Karpas-422 (cell line): ENCODE results near the gene ALPG. TPM values are rescaled to one million over a fixed set of nuclear protein-coding genes. Genes with fewer than 3 reads are reported as not detected.
"Not testable (repeated sequence)": the region's sequence is repeated elsewhere in the genome, so short reads cannot be mapped to it uniquely, and the experiment has no call there.

Experiments
- DNase-seq: peaks from one replicate; pipeline ENCODE4 v3.0.0-alpha.2; 2015
- H2AFZ ChIP-seq: fragments of 200-600 bp; sonication (generic); 2 replicates; pipeline ENCODE4 v1.6.1; 2014; ENCODE audit warnings: antibody characterized with exemption, low read length, mixed read lengths
- H3K27ac ChIP-seq: fragments of 200-600 bp; sonication (generic); 2 replicates; pipeline ENCODE4 v1.5.1; 2014; ENCODE audit warnings: mild to moderate bottlenecking, low read length, moderate library complexity
- H3K27me3 ChIP-seq: fragments of 200-600 bp; sonication (generic); 2 replicates; pipeline ENCODE4 v1.6.1; 2014; ENCODE audit warnings: low read length, mixed read lengths
- H3K36me3 ChIP-seq: fragments of 200-600 bp; sonication (generic); 2 replicates; pipeline ENCODE4 v1.6.1; 2014; ENCODE audit warnings: low read length, mixed read lengths; ENCODE audit not compliant: insufficient read depth
- H3K4me1 ChIP-seq: fragments of 200-600 bp; sonication (generic); 2 replicates; pipeline ENCODE4 v1.6.1; 2014; ENCODE audit warnings: mild to moderate bottlenecking, low read length, mixed read lengths
- H3K4me2 ChIP-seq: fragments of 200-600 bp; sonication (generic); 2 replicates; pipeline ENCODE4 v1.6.1; 2014; ENCODE audit warnings: low read length, low read depth, mild to moderate bottlenecking; ENCODE audit not compliant: poor library complexity, severe bottlenecking
- H3K4me3 ChIP-seq: fragments of 200-600 bp; sonication (generic); 2 replicates; pipeline ENCODE4 v1.5.1; 2014; ENCODE audit warnings: mild to moderate bottlenecking, antibody characterized with exemption, low read length, mixed read lengths
- H3K79me2 ChIP-seq: fragments of 200-600 bp; sonication (generic); 2 replicates; pipeline ENCODE4 v1.6.1; 2014; ENCODE audit warnings: mild to moderate bottlenecking, low read length, mixed read lengths
- H3K9ac ChIP-seq: fragments of 200-600 bp; sonication (generic); 2 replicates; pipeline ENCODE4 v1.6.0; 2014; ENCODE audit warnings: low read length
- H3K9me2 ChIP-seq: fragments of 200-600 bp; sonication (generic), shearing (Covaris generic); replicated peaks from 2 replicates; pipeline ENCODE4 v1.6.0; 2014; ENCODE audit warnings: mild to moderate bottlenecking, low read length, moderate library complexity; ENCODE audit not compliant: insufficient read depth
- H3K9me3 ChIP-seq: fragments of 300-700, 200-600 bp; sonication (generic); 2 replicates; pipeline ENCODE4 v1.6.1; 2014; ENCODE audit warnings: low read length, mixed read lengths
- H4K20me1 ChIP-seq: fragments of 200-600 bp; sonication (generic); 2 replicates; pipeline ENCODE4 v1.6.1; 2014; ENCODE audit warnings: mild to moderate bottlenecking, antibody characterized with exemption, low read length, low read depth; ENCODE audit not compliant: insufficient read depth
- total RNA-seq: library from RNA; depleted of rRNA; stranded (reverse); fragments of >200 nt; shearing (Covaris generic); gene quantifications from 2 replicates; pipeline ENCODE4 v1.2.3, GENCODE V29; 2014; ENCODE audit warnings: low replicate concordance; rRNA removed

ALPG gene
- total RNA-seq, result not detected in 2 replicates

- no peak within 1 kb of the TSS for H2AFZ ChIP-seq
Measured at GRCh38 chr2:232406556-232407310, at the start of gene ALPG. TSS of gene ALPG (plus strand) at chr2:232406844. CDS start at chr2:232406895, 51 bp downstream.

GRCh38 chr2:232361646-232362045, 45.0 kb upstream of the ALPG start:
- peaks cover 7% of the 10 kb centered on the region for H3K4me1 ChIP-seq
- no peak overlapping the region for H3K4me3 ChIP-seq
- no peaks in the 10 kb centered on the region for H4K20me1 ChIP-seq
- no peaks in the 10 kb centered on the region for H3K36me3 ChIP-seq
- no peaks in the 10 kb centered on the region for H3K9me2 ChIP-seq
- no peaks in the 10 kb centered on the region for H3K79me2 ChIP-seq
- DNase-seq, result no peak
- H3K9me3 ChIP-seq, result no peaks in the 10 kb centered on the region
- no peaks in the 10 kb centered on the region for H3K27me3 ChIP-seq
- H2AFZ ChIP-seq, result no peak overlapping the region
- H3K9ac ChIP-seq, result no peak overlapping the region
- no peak overlapping the region for H3K27ac ChIP-seq
- no peak overlapping the region for H3K4me2 ChIP-seq

More at GRCh38 chr2:232406556-232407310, at the start of gene ALPG:
- Histone ChIP-seq H3K9ac (no peak within 1 kb of the TSS), H3K27me3 (no peaks in the 10 kb centered on the region), H3K9me2 (no peaks in the 10 kb centered on the region), H3K79me2 (no peaks in the 10 kb centered on the region), H3K4me2 (no peak within 1 kb of the TSS), H3K9me3 (no peaks in the 10 kb centered on the region), H3K36me3 (no peaks in the 10 kb centered on the region), H4K20me1 (no peaks in the 10 kb centered on the region), H3K27ac (no peak within 1 kb of the TSS), H3K4me3 (no peak within 1 kb of the TSS), H3K4me1 (peaks cover 1% of the 10 kb centered on the region; the same call in 1 of the 2 replicates)
- DNase-seq, result peak; percentile 25

GRCh38 chr2:232362174-232362900, 44.3 kb upstream of the ALPG start:
- H3K27me3 ChIP-seq, result no peaks in the 10 kb centered on the region
- H3K9ac ChIP-seq, result no peak overlapping the region
- DNase-seq, result no peak
- H3K27ac ChIP-seq, result no peak overlapping the region
- H3K9me3 ChIP-seq, result no peaks in the 10 kb centered on the region
- H4K20me1 ChIP-seq, result no peaks in the 10 kb centered on the region
- H3K79me2 ChIP-seq, result no peaks in the 10 kb centered on the region
- no peak overlapping the region for H2AFZ ChIP-seq
- H3K9me2 ChIP-seq, result no peaks in the 10 kb centered on the region
- peaks cover 7% of the 10 kb centered on the region for H3K4me1 ChIP-seq
- no peak overlapping the region for H3K4me2 ChIP-seq
- no peak overlapping the region for H3K4me3 ChIP-seq
- H3K36me3 ChIP-seq, result no peaks in the 10 kb centered on the region

- Histone ChIP-seq H3K4me3 (peak overlapping the region; percentile 58), H3K4me2 (peak overlapping the region; percentile 67), H2AFZ (peak overlapping the region; percentile 99; the same call in 1 of the 2 replicates), H3K9ac (peak overlapping the region; percentile 41)
- not testable (repeated sequence) for H3K27me3 ChIP-seq, H3K9me2 ChIP-seq, H3K4me1 ChIP-seq, H3K36me3 ChIP-seq, H4K20me1 ChIP-seq, DNase-seq, H3K27ac ChIP-seq, H3K9me3 ChIP-seq, H3K79me2 ChIP-seq
Measured at GRCh38 chr2:232363064-232363783, 43.4 kb upstream of the ALPG start.

- Histone ChIP-seq H3K9ac (peak overlapping the region; percentile 41), H2AFZ (peak overlapping the region; percentile 99)
Measured at GRCh38 chr2:232363784-232364615, 42.6 kb upstream of the ALPG start.

GRCh38 chr2:232364806-232365594, 41.6 kb upstream of the ALPG start:
- H3K36me3 ChIP-seq, H3K9me2 ChIP-seq, H4K20me1 ChIP-seq, H3K9me3 ChIP-seq, H3K4me3 ChIP-seq, H3K9ac ChIP-seq, H3K79me2 ChIP-seq, H3K27ac ChIP-seq, H2AFZ ChIP-seq, H3K4me2 ChIP-seq, DNase-seq, H3K27me3 ChIP-seq, H3K4me1 ChIP-seq: not testable (repeated sequence)

More at GRCh38 chr2:232363784-232364615, 42.6 kb upstream of the ALPG start:
- Histone ChIP-seq H3K27me3 (no peaks in the 10 kb centered on the region), H3K27ac (no peak overlapping the region), H3K9me2 (no peaks in the 10 kb centered on the region), H3K9me3 (no peaks in the 10 kb centered on the region), H3K79me2 (no peaks in the 10 kb centered on the region), H3K4me1 (peaks cover 7% of the 10 kb centered on the region), H3K36me3 (no peaks in the 10 kb centered on the region), H3K4me2 (peak overlapping the region; percentile 67), H3K4me3 (peak overlapping the region; percentile 58), H4K20me1 (no peaks in the 10 kb centered on the region)
- DNase-seq, result peak; percentile 44

GRCh38 chr2:232365621-232366321, 40.9 kb upstream of the ALPG start:
- H3K4me3 ChIP-seq, result no peak overlapping the region
- no peaks in the 10 kb centered on the region for H3K79me2 ChIP-seq
- DNase-seq, result peak; percentile 64
- no peaks in the 10 kb centered on the region for H4K20me1 ChIP-seq
- H3K27ac ChIP-seq, result no peak overlapping the region
- no peaks in the 10 kb centered on the region for H3K27me3 ChIP-seq
- no peaks in the 10 kb centered on the region for H3K9me2 ChIP-seq
- H3K36me3 ChIP-seq, result no peaks in the 10 kb centered on the region
- H3K9ac ChIP-seq, result no peak overlapping the region
- H3K4me1 ChIP-seq, result peaks cover 7% of the 10 kb centered on the region
- H3K4me2 ChIP-seq, result no peak overlapping the region
- H2AFZ ChIP-seq, result no peak overlapping the region
- no peaks in the 10 kb centered on the region for H3K9me3 ChIP-seq
